HepG2 (cell line): Measurements from ENCODE around the gene GRK3. TPM values are rescaled to one million over a fixed set of nuclear protein-coding genes. Genes with fewer than 3 reads are reported as not detected.

Experiments used
- ATAC-seq: fragments of 200-7000 bp; cut with Tn5 transposase; 3 replicates; pipeline ENCODE4 v1.9.1; 2020; ENCODE audit warnings: mild to moderate bottlenecking, moderate library complexity
- BruUV-seq: library from RNA; stranded (reverse); fragments of 400-500 nt; replicated peaks from 2 replicates; lab custom pipeline; 2021; lab: Mats Ljungman, UMichigan
- CTCF ChIA-PET: fragments of 300-600 bp; formaldehyde crosslinking; extraction: SDS; loops from one replicate; lab custom pipeline; 2021; ENCODE audit warnings: low total read pairs, inconsistent platforms, low intra/inter-chr PET ratio; lab: Yijun Ruan, JAX
- POLR2A ChIA-PET: fragments of 350-600 bp; sonication (Branson Sonifier 250); formaldehyde crosslinking; loops from one replicate; lab custom pipeline; 2020; ENCODE audit warnings: antibody characterized with exemption, inconsistent platforms; lab: Yijun Ruan, JAX
- DNase-seq: peaks from one replicate; pipeline ENCODE4 v3.0.0-alpha.2; 2015; ENCODE audit warnings: low spot score
- FAIRE-seq: peaks from 3 replicates; lab custom pipeline; 2011; peaks lifted over from hg19 to GRCh38; lab: Jason Lieb, UNC
- H2AFZ ChIP-seq: one replicate; pipeline ENCODE4 v1.6.1; 2011; ENCODE audit warnings: low read length, inconsistent platforms
- H3K27ac ChIP-seq: fragments of 300-600 bp; 3 replicates; pipeline ENCODE4 v1.8.0; 2011; ENCODE audit warnings: mixed run types, mild to moderate bottlenecking, mixed read lengths, low read length, inconsistent platforms; ENCODE audit not compliant: insufficient read depth; ENCODE audit errors: extremely low read length
- H3K27me3 ChIP-seq, 2 experiments: fragments of 200-600 bp in 1 of 2; 2 replicates in 1 of 2; 3 replicates in 1 of 2; pipeline versions ENCODE4 v1.6.0 to v1.8.0; 2011; ENCODE audit warnings: low read length in 2 of 2, mild to moderate bottlenecking in 2 of 2, moderate library complexity in 2 of 2, inconsistent platforms in 1 of 2; ENCODE audit not compliant: insufficient read depth in 2 of 2, control insufficient read depth in 1 of 2
- H3K36me3 ChIP-seq, 2 experiments: fragments of 200-600 bp in 1 of 2; replicated peaks in 1 of 2; 2 replicates in 1 of 2; 3 replicates in 1 of 2; pipeline versions ENCODE4 v1.5.1 to v1.8.0; 2011; ENCODE audit warnings: low read length in 2 of 2, inconsistent platforms in 1 of 2; ENCODE audit not compliant: insufficient read depth in 2 of 2, control insufficient read depth in 1 of 2
- H3K4me1 ChIP-seq: 2 replicates; pipeline ENCODE4 v1.5.1; 2012; ENCODE audit warnings: low read length, inconsistent platforms; ENCODE audit not compliant: insufficient read depth
- H3K4me2 ChIP-seq: 2 replicates; pipeline ENCODE4 v1.6.0; 2011; ENCODE audit warnings: low read depth, low read length, inconsistent platforms
- H3K4me3 ChIP-seq, 3 experiments: fragments of 200-600 bp in 1 of 3; sonication (generic), shearing (Covaris generic) in 1 of 3; replicated peaks in 1 of 3; 2 replicates each; pipeline ENCODE4 v1.5.1; 2011 to 2016; ENCODE audit warnings: low read length in 3 of 3, inconsistent platforms in 2 of 3, low read depth in 2 of 3, mild to moderate bottlenecking in 2 of 3, control low read depth in 1 of 3, mixed read lengths in 1 of 3; ENCODE audit not compliant: insufficient read depth in 1 of 3
- H3K79me2 ChIP-seq: one replicate; pipeline ENCODE4 v1.6.1; 2011; ENCODE audit warnings: low read length, inconsistent platforms; ENCODE audit not compliant: insufficient read depth
- H3K9ac ChIP-seq: 2 replicates; pipeline ENCODE4 v1.6.0; 2011; ENCODE audit warnings: mild to moderate bottlenecking, low read depth, low read length, inconsistent platforms; ENCODE audit not compliant: insufficient read depth
- H3K9me3 ChIP-seq: 2 replicates; pipeline ENCODE4 v1.5.1; 2012; ENCODE audit warnings: mild to moderate bottlenecking, low read length
- H4K20me1 ChIP-seq: 2 replicates; pipeline ENCODE4 v1.6.0; 2011; ENCODE audit warnings: inconsistent platforms, mild to moderate bottlenecking, low read length, moderate library complexity; ENCODE audit not compliant: insufficient read depth
- BCL3 ChIP-seq: sonication (generic); formaldehyde crosslinking; IDR thresholded peaks from 2 replicates; pipeline ENCODE4 v1.5.1; 2020; ENCODE audit warnings: mild to moderate bottlenecking, missing genetic modification reagents, moderate library complexity
- FOXK2 ChIP-seq: fragments of 450-650 bp; IDR thresholded peaks from 2 replicates; pipeline ENCODE4 v1.6.1; 2016
- IRX3 ChIP-seq: sonication (generic); formaldehyde crosslinking; IDR thresholded peaks from 2 replicates; pipeline ENCODE4 v1.8.1; 2023; ENCODE audit warnings: mild to moderate bottlenecking, low read depth, missing genetic modification reagents, borderline replicate concordance
- MTF2 ChIP-seq: sonication (generic); formaldehyde crosslinking; IDR thresholded peaks from 2 replicates; pipeline ENCODE4 v1.5.0; 2020; ENCODE audit warnings: missing genetic modification reagents, borderline replicate concordance
- PBX2 ChIP-seq: IDR thresholded peaks from 2 replicates; pipeline ENCODE4 v1.6.1; 2016; ENCODE audit warnings: control low read depth
- REPIN1 ChIP-seq: sonication (generic); formaldehyde crosslinking; IDR thresholded peaks from 2 replicates; pipeline ENCODE4 v1.8.0; 2022; ENCODE audit warnings: missing genetic modification reagents, low read depth, mild to moderate bottlenecking, borderline replicate concordance
- SSRP1 ChIP-seq: IDR thresholded peaks from 2 replicates; pipeline ENCODE4 v1.6.1; 2016; ENCODE audit warnings: control low read depth
- ZBTB7B ChIP-seq: sonication (generic); formaldehyde crosslinking; IDR thresholded peaks from 2 replicates; pipeline ENCODE4 v1.4.0; 2020; ENCODE audit warnings: missing genetic modification reagents
- ZBTB8A ChIP-seq: sonication (generic); formaldehyde crosslinking; IDR thresholded peaks from 2 replicates; pipeline ENCODE4 v1.4.0; 2020; ENCODE audit warnings: mild to moderate bottlenecking, low read depth, missing genetic modification reagents, borderline replicate concordance
- ZC3H4 ChIP-seq: sonication (generic); formaldehyde crosslinking; IDR thresholded peaks from 2 replicates; pipeline ENCODE4 v1.4.0; 2020; ENCODE audit warnings: missing genetic modification reagents, borderline replicate concordance
- ZNF101 ChIP-seq: sonication (generic); formaldehyde crosslinking; IDR thresholded peaks from 2 replicates; pipeline ENCODE4 v1.4.0; 2020; ENCODE audit warnings: mild to moderate bottlenecking, low read depth, missing genetic modification reagents, borderline replicate concordance
- ZNF230 ChIP-seq: sonication (generic); formaldehyde crosslinking; IDR thresholded peaks from 2 replicates; pipeline ENCODE4 v1.4.0; 2020; ENCODE audit warnings: mild to moderate bottlenecking, missing genetic modification reagents
- ZNF260 ChIP-seq: sonication (generic); formaldehyde crosslinking; IDR thresholded peaks from 2 replicates; pipeline ENCODE4 v1.4.0; 2020; ENCODE audit warnings: missing genetic modification reagents, low read depth, mild to moderate bottlenecking, borderline replicate concordance
- ZNF670 ChIP-seq: sonication (generic); formaldehyde crosslinking; IDR thresholded peaks from 2 replicates; pipeline ENCODE4 v1.8.0; 2022; ENCODE audit warnings: mild to moderate bottlenecking, missing genetic modification reagents, borderline replicate concordance
- ZZZ3 ChIP-seq: sonication (generic); formaldehyde crosslinking; IDR thresholded peaks from 2 replicates; pipeline ENCODE4 v1.4.0; 2020; ENCODE audit warnings: missing genetic modification reagents, mild to moderate bottlenecking, borderline replicate concordance
- WGBS: methylation state at CpG from one replicate; pipeline ENCODE4 v1.1.6; 2017; ENCODE audit warnings: low lambda C conversion rate; 5-methylcytosine and 5-hydroxymethylcytosine counted together
- in situ Hi-C: cut with HindIII; loops from 2 replicates; pipeline ENCODE4 v1.10.0; 2017; ENCODE audit warnings: low pct_unique_long_range_greater_than_20kb; ENCODE audit not compliant: extremely low pct_ligation_motif_present
- intact Hi-C: fragments of 100-400 bp; cut with micrococcal nuclease; formaldehyde crosslinking; loops from one replicate; pipeline ENCODE4 v1.10.0; 2022; ENCODE audit not compliant: unreplicated experiment
- polyA plus RNA-seq, 8 experiments: library from polyadenylated mRNA; depleted of rRNA in 3 of 8; stranded (reverse) in 7 of 8; unstranded in 1 of 8; fragments of >200 nt; fragmentation: Illumina TruSeq in 4 of 8; extraction: Trizol in 4 of 8; gene quantifications; 2 replicates each; pipeline versions ENCODE4 v1.2.1 to v1.2.3, GENCODE V29; 2011 to 2016; ENCODE audit warnings: low read depth in 4 of 8, missing spikeins in 1 of 8, mixed read lengths in 1 of 8; ENCODE audit not compliant: insufficient read depth in 1 of 8
- total RNA-seq, 5 experiments: library from RNA; depleted of rRNA; stranded (reverse); fragments of >200 nt; fragmentation: Illumina TruSeq; extraction: Trizol; gene quantifications; 2 replicates each; pipeline ENCODE4 v1.2.3, GENCODE V29; 2016; ENCODE audit warnings: low read depth in 1 of 5

GRK3 gene
- total and polyA plus RNA-seq, 2 of the 13 experiments (the other 11 are each of a cell fraction or from before 2014, with no cell fraction given), result 8.5 to 16.7 TPM

GRCh38 chr22:25772288-25772687 is 207.8 kb downstream of the GRK3 start:
- TF ChIP-seq ZBTB7B (CRISPR knock-in tag), result no peak
- TF ChIP-seq ZNF260, result no peak
- TF ChIP-seq BCL3 (CRISPR knock-in tag), result no peak
- TF ChIP-seq MTF2 (CRISPR knock-in tag), result no peak
- TF ChIP-seq FOXK2, result no peak
- TF ChIP-seq REPIN1 (CRISPR knock-in tag), result no peak
- TF ChIP-seq PBX2, result no peak
- TF ChIP-seq ZZZ3 (CRISPR knock-in tag), result no peak
- no peak for TF ChIP-seq ZC3H4
- TF ChIP-seq IRX3 (CRISPR knock-in tag), result no peak
- TF ChIP-seq ZNF230 (CRISPR knock-in tag), result no peak
- TF ChIP-seq ZNF670 (CRISPR knock-in tag), result no peak
- TF ChIP-seq ZNF101 (CRISPR knock-in tag), result no peak
- no peak for TF ChIP-seq SSRP1 (CRISPR knock-in tag)
- TF ChIP-seq ZBTB8A (CRISPR knock-in tag), result no peak
- TF ChIP-seq, all 625 proteins: peak for 0
- intact Hi-C loops (loop anchor here (1.0 to 5.0 kb wide), 3 partner anchors 70 to 310 kb away; no protein-coding TSS in a partner anchor), in situ Hi-C loops (loop anchor here (5.0 kb wide), 2 partner anchors 310 to 560 kb away; no protein-coding TSS in a partner anchor)
- H3K27ac ChIP-seq, result no peak overlapping the region
- peaks cover 7 to 32% of the 10 kb centered on the region in 2 experiments; a peak in 3 of 5 replicates for H3K27me3 ChIP-seq
- no peaks in the 10 kb centered on the region for H4K20me1 ChIP-seq
- DNase-seq, result no peak
- no peak for FAIRE-seq
- no peaks in the 10 kb centered on the region for H3K79me2 ChIP-seq
- H3K4me3 ChIP-seq, result no peak overlapping the region
- no peak overlapping the region for H3K4me2 ChIP-seq
- ChIA-PET POLR2A (no interaction called here), CTCF (interaction anchor here (1.7 to 3.0 kb wide), 2 partner anchors 309 to 324 kb away, joined by 7 to 32 read pairs; no protein-coding TSS in a partner anchor)
- no peak overlapping the region for H2AFZ ChIP-seq
- whole genome bisulfite sequencing, result 0% methylated on average over 3 of the region's 9 CpGs
- H3K9ac ChIP-seq, result no peak overlapping the region
- no peak for ATAC-seq
- no TSS peak for BruUV-seq
- H3K36me3 ChIP-seq, result no peaks in the 10 kb centered on the region
- H3K4me1 ChIP-seq, result 0 out of 2 replicates have a peak, but pooled peaks cover 6% of the 10 kb centered on the region
- no peaks in the 10 kb centered on the region; the same call in 1 of the 2 replicates for H3K9me3 ChIP-seq
